T-cell (primary cell): ENCODE measurements around the gene PLPPR1. TPM values are rescaled to one million over a fixed set of nuclear protein-coding genes. Genes with fewer than 3 reads are reported as not detected.

Source experiments
- ATAC-seq, 4 experiments: fragments of 200-7000 bp in 3 of 4; fragments of 150-1000 bp in 1 of 4; cut with Tn5 transposase; replicated peaks in 1 of 4; 1 replicate in 3 of 4; 2 replicates in 1 of 4; pipeline ENCODE4 v1.10.0; 2021; ENCODE audit warnings: moderate library complexity in 3 of 4, mild to moderate bottlenecking in 2 of 4, moderate number of reproducible peaks in 1 of 4
- CTCF ChIA-PET, 2 donors: fragments of 300-600 bp; sonication (Branson Sonifier 250); formaldehyde crosslinking; loops; one replicate each; lab custom pipeline; 2022; ENCODE audit warnings: antibody characterized with exemption in 2 of 2; lab: Charles Lee
- POLR2A ChIA-PET, 2 donors: fragments of 300-600 bp; sonication (Branson Sonifier 250); formaldehyde crosslinking; loops; one replicate each; lab custom pipeline; 2022; ENCODE audit warnings: antibody characterized with exemption in 2 of 2; lab: Charles Lee
- DNase-seq, 35 experiments: peaks; one replicate each; pipeline versions ENCODE4 v3.0.0 to v3.0.0-alpha.2; 2013 to 2023
- H3K27ac ChIP-seq: one replicate; pipeline ENCODE4 v1.5.1; 2013; ENCODE audit warnings: low read length
- H3K27me3 ChIP-seq, 2 experiments: replicated peaks in 1 of 2; 1 replicate in 1 of 2; 2 replicates in 1 of 2; pipeline versions ENCODE4 v1.6.1 to v1.7.0; 2013; ENCODE audit warnings: low read length in 1 of 2, mixed read lengths in 1 of 2; ENCODE audit not compliant: control insufficient read depth in 2 of 2, insufficient read depth in 2 of 2; ENCODE audit errors: extremely low read depth in 1 of 2
- H3K36me3 ChIP-seq, 2 donors: 1 replicate in 1 of 2; 2 replicates in 1 of 2; pipeline versions ENCODE4 v1.6.1 to v1.7.0; 2013; ENCODE audit warnings: low read length in 1 of 2; ENCODE audit not compliant: control insufficient read depth in 2 of 2, insufficient read depth in 1 of 2; ENCODE audit errors: extremely low read depth in 1 of 2
- H3K4me1 ChIP-seq, 2 experiments: 1 replicate in 1 of 2; 2 replicates in 1 of 2; pipeline versions ENCODE4 v1.6.1 to v1.7.0; 2013; ENCODE audit warnings: low read length in 2 of 2, mixed read lengths in 1 of 2; ENCODE audit not compliant: insufficient read depth in 2 of 2, control insufficient read depth in 1 of 2; ENCODE audit errors: extremely low read depth in 1 of 2
- H3K4me3 ChIP-seq, 2 donors: 1 replicate in 1 of 2; 2 replicates in 1 of 2; pipeline versions ENCODE4 v1.5.1 to v1.7.0; 2013; ENCODE audit warnings: mild to moderate bottlenecking in 2 of 2, low read length in 1 of 2, moderate library complexity in 1 of 2; ENCODE audit not compliant: control insufficient read depth in 1 of 2; ENCODE audit errors: extremely low read depth in 1 of 2
- H3K9me3 ChIP-seq: 2 replicates; pipeline ENCODE4 v1.7.0; 2013
- H3K27ac Mint-ChIP-seq, 2 donors: one replicate each; pipeline ENCODE4 v1.8.0; 2020 to 2021; ENCODE audit warnings: mild to moderate bottlenecking in 2 of 2, mixed read lengths in 2 of 2
- H3K27me3 Mint-ChIP-seq, 2 donors: one replicate each; pipeline ENCODE4 v1.8.0; 2021 to 2022; ENCODE audit warnings: mixed read lengths in 2 of 2
- H3K36me3 Mint-ChIP-seq: one replicate; pipeline ENCODE4 v1.8.0; 2021; ENCODE audit warnings: mixed read lengths
- H3K4me1 Mint-ChIP-seq, 3 donors: one replicate each; pipeline ENCODE4 v1.8.0; 2020 to 2022; ENCODE audit warnings: mixed read lengths in 3 of 3, mild to moderate bottlenecking in 1 of 3
- H3K4me3 Mint-ChIP-seq, 3 donors: one replicate each; pipeline ENCODE4 v1.8.0; 2020 to 2022; ENCODE audit warnings: mild to moderate bottlenecking in 3 of 3, mixed read lengths in 3 of 3, moderate library complexity in 3 of 3
- H3K9me3 Mint-ChIP-seq, 3 donors: one replicate each; pipeline ENCODE4 v1.8.0; 2020 to 2022; ENCODE audit warnings: mixed read lengths in 3 of 3
- WGBS: methylation state at CpG from one replicate; pipeline ENCODE4 v1.1.5; 2013; ENCODE audit warnings: missing lambda C conversion rate; ENCODE audit not compliant: insufficient coverage; 5-methylcytosine and 5-hydroxymethylcytosine counted together
- total RNA-seq, 35 experiments: library from RNA in 6 of 35; stranded (reverse) in 6 of 35; fragments of 120-200 nt in 1 of 35; gene quantifications; one replicate each; pipeline versions ENCODE4 v1.2.1 to v1.2.4 and lab custom pipeline; 2013 to 2026

Gene PLPPR1
- total RNA-seq, 5 donors from 2014 or later (not counting 1 experiment from before 2014, with no cell fraction given) = not detected

DNA sequence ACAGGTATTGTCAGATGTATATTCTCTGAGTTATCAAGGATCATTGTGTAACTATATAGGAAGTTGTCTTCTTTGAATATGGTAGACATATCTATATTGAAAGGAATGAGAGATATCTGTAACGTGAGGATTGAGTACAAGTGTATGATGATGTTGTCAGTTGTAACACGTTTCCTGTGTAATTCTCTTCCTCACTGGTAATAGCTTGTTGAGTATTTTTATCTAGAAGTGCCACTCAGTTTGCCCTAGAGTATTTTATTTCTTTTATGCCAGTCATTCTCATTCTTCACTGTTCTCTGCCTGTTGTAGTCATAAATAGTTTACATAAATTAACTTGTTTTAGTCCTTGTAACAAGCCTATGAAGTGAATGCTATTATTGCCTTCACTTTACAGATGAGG lies 184.1 kb downstream of the PLPPR1 start:
- ATAC-seq (no peak), DNase-seq (no peak)
- no peaks in the 10 kb centered on the region for H3K4me1 Mint-ChIP-seq
- H3K9me3 Mint-ChIP-seq = no peaks in the 10 kb centered on the region
- Histone ChIP-seq H3K36me3 (no peaks in the 10 kb centered on the region), H3K27me3 (no peaks in the 10 kb centered on the region), H3K9me3 (no peaks in the 10 kb centered on the region), H3K4me1 (no peaks in the 10 kb centered on the region), H3K4me3 (no peak overlapping the region), H3K27ac (no peak overlapping the region)
- CTCF ChIA-PET = no interaction called here
- no peaks in the 10 kb centered on the region for H3K36me3 Mint-ChIP-seq
- no peak overlapping the region for H3K27ac Mint-ChIP-seq
- POLR2A ChIA-PET = no interaction called here
- no peak overlapping the region for H3K4me3 Mint-ChIP-seq
- peaks cover 4 to 19% of the 10 kb centered on the region in 2 donors for H3K27me3 Mint-ChIP-seq
- no CpG with 5 or more reads among the region's 2 CpGs for WGBS

DNA sequence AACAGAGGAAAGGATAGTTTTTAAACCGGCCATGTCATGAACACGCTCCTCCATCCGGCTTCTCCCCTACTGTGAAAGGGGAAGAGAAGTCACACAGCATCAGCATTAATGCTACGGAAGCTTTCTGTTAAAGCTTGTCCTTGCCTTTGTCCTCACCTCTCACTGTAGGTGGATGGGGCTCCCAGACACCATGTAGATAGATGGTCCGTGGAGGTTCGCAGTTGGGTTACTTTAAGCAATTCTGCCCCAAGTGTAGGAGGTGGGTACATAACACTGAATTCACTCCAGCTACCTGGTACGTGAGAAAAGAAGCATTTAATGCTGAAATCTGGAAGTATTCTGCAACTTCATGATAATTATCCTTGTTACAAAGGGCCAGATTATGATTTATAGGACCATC lies 190.5 kb downstream of the PLPPR1 start:
- Mint-ChIP-seq H3K36me3 (no peaks in the 10 kb centered on the region), H3K27me3 (peaks cover 4 to 16% of the 10 kb centered on the region in 2 donors), H3K9me3 (no peaks in the 10 kb centered on the region), H3K4me1 (no peaks in the 10 kb centered on the region), H3K4me3 (no peak overlapping the region), H3K27ac (no peak overlapping the region)
- CTCF ChIA-PET = no interaction called here
- Histone ChIP-seq H3K27ac (no peak overlapping the region), H3K9me3 (no peaks in the 10 kb centered on the region), H3K27me3 (no peaks in the 10 kb centered on the region), H3K36me3 (no peaks in the 10 kb centered on the region), H3K4me1 (no peaks in the 10 kb centered on the region), H3K4me3 (no peak overlapping the region)
- WGBS = no CpG with 5 or more reads among the region's 7 CpGs
- no peak for DNase-seq
- ATAC-seq = no peak
- POLR2A ChIA-PET = no interaction called here

DNA sequence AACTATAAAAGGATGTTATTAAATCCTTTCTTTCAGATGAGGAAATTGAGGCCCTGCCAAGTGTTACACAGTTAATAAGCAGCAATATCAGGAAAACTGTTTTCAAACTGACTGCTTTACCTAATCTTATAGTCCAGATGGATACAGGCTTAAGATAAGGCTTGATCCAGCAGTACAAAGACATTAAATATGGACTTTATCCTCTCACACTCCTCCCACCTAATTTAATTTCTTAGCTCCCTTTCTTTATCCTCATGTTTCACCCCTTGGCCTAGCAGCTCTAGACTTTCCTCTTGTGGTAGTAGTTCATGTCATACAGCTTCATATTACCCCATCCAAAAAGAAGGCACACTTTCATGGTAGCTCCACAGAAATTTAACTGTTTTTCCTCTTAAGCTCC lies 191.8 kb downstream of the PLPPR1 start:
- POLR2A ChIA-PET = no interaction called here
- Mint-ChIP-seq H3K9me3 (no peaks in the 10 kb centered on the region), H3K4me3 (no peak overlapping the region)

DNA sequence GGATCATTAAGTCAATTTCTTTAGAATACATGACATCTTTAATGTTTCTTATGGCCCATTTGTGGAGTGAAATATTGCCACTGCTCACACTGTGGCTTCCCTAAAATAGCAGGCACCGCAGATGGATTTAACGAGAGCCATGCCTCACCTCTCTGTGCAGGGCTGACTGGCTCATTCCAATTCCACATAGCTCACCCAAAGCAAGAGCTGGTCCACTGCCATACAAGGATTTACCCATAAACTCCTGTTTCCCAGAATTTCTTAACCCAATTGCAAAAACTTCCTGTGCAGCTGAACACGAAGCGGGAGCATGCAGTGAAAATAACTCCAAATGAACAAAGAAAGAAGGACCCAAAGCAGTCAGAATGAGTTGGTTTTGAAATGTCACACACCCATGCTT lies 196.7 kb downstream of the PLPPR1 start:
- CTCF ChIA-PET = no interaction called here
- ATAC-seq (no peak), DNase-seq (no peak)
- no peaks in the 10 kb centered on the region for H3K4me1 ChIP-seq
- Mint-ChIP-seq H3K9me3 (no peaks in the 10 kb centered on the region), H3K4me3 (no peak overlapping the region), H3K27ac (no peak overlapping the region), H3K27me3 (peaks cover 0 to 12% of the 10 kb centered on the region in 2 donors), H3K36me3 (no peaks in the 10 kb centered on the region), H3K4me1 (no peaks in the 10 kb centered on the region)
- H3K27ac ChIP-seq = no peak overlapping the region
- H3K36me3 ChIP-seq = no peaks in the 10 kb centered on the region
- no peak overlapping the region for H3K4me3 ChIP-seq
- H3K27me3 ChIP-seq = no peaks in the 10 kb centered on the region
- POLR2A ChIA-PET = no interaction called here
- H3K9me3 ChIP-seq = no peaks in the 10 kb centered on the region
- WGBS = 100% methylated on average over 2 of the region's 4 CpGs

More for the DNA sequence above, 191.8 kb downstream of the PLPPR1 start:
- DNase-seq (no peak), ATAC-seq (no peak)
- no peaks in the 10 kb centered on the region for H3K4me1 Mint-ChIP-seq
- H3K27ac Mint-ChIP-seq = no peak overlapping the region
- Histone ChIP-seq H3K4me3 (no peak overlapping the region), H3K4me1 (no peaks in the 10 kb centered on the region), H3K27ac (no peak overlapping the region), H3K27me3 (no peaks in the 10 kb centered on the region), H3K9me3 (no peaks in the 10 kb centered on the region), H3K36me3 (no peaks in the 10 kb centered on the region)
- CTCF ChIA-PET = no interaction called here
- H3K27me3 Mint-ChIP-seq = peaks cover 4 to 15% of the 10 kb centered on the region in 2 donors
- no peaks in the 10 kb centered on the region for H3K36me3 Mint-ChIP-seq

DNA sequence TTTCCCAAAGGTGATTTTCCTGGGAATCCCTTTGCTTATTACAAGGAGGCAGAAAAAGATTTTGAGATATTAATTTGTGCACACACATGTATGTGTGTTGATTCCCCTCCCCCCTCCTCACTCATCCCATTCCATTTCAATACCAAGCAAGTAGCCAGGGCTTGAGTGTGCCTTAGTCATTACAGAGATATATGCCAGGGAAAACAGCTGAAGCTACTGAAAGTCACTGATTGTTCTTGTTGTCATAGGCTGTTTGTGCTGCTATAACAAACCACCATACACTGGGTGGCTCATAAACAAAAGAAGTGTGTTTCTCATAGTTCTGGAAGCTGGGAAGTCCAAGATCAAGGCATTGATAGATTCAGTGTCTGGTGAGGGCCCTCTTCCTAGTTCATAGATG lies 197.6 kb downstream of the PLPPR1 start:
- H3K4me1 Mint-ChIP-seq = no peaks in the 10 kb centered on the region
- H3K4me1 ChIP-seq = no peaks in the 10 kb centered on the region
- H3K27me3 Mint-ChIP-seq = peaks cover 0 to 9% of the 10 kb centered on the region in 2 donors
- no peak for DNase-seq
- H3K36me3 Mint-ChIP-seq = no peaks in the 10 kb centered on the region
- no peak for ATAC-seq
- H3K9me3 ChIP-seq = no peaks in the 10 kb centered on the region
- no peaks in the 10 kb centered on the region for H3K27me3 ChIP-seq
- no peak overlapping the region for H3K4me3 Mint-ChIP-seq
- ChIA-PET CTCF (no interaction called here), POLR2A (no interaction called here)
- H3K4me3 ChIP-seq = no peak overlapping the region
- no peaks in the 10 kb centered on the region for H3K9me3 Mint-ChIP-seq
- no peak overlapping the region for H3K27ac ChIP-seq
- H3K27ac Mint-ChIP-seq = no peak overlapping the region
- no peaks in the 10 kb centered on the region for H3K36me3 ChIP-seq

DNA sequence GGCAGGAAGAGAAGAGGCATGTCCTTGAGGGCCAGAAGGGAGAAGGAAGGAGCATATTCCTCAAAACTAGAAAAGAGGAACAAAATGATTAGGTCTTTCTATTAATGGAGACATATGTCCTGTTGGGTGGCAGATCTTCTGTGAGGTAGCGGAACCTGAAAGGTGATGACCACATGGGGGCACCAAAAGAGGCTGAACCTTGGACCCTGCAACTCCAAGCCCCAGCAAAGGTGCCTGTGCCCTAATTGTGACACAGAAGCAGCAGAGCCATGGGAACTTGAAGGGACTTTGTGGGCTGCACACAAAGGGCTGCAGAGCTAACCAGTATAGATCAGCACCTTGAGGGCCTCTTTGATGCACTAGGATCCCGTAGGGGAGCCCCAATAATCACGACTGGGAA lies 198.3 kb downstream of the PLPPR1 start:
- Histone ChIP-seq H3K36me3 (no peaks in the 10 kb centered on the region), H3K27me3 (no peaks in the 10 kb centered on the region), H3K4me3 (no peak overlapping the region), H3K4me1 (no peaks in the 10 kb centered on the region), H3K27ac (no peak overlapping the region), H3K9me3 (no peaks in the 10 kb centered on the region)
- ChIA-PET CTCF (no interaction called here), POLR2A (no interaction called here)
- H3K27me3 Mint-ChIP-seq = peaks cover 1 to 7% of the 10 kb centered on the region in 2 donors
- no peaks in the 10 kb centered on the region for H3K36me3 Mint-ChIP-seq
- no peaks in the 10 kb centered on the region for H3K4me1 Mint-ChIP-seq
- WGBS = 53% methylated on average over 3 of the region's 3 CpGs
- ATAC-seq (no peak), DNase-seq (no peak)
- no peak overlapping the region for H3K4me3 Mint-ChIP-seq
- no peak overlapping the region for H3K27ac Mint-ChIP-seq
- H3K9me3 Mint-ChIP-seq = no peaks in the 10 kb centered on the region

DNA sequence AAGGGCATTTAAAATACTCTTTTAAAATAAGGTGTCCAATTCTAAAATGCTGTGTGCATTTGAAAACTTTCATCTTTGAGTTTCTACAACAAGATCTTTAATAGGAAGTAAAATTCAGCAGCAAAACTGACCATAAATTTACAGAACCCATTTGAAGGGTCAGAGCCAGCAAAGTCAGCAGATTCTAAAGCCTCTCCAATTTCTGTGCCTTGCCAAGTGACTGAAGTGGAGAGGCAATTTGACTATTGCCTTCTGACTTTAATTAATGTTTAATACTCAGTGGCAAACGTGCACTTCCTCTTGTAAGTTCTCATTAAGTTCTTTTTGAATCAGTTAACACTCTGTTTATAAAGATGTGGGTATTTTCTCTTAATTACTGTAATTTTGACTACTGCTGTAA lies 201.1 kb downstream of the PLPPR1 start:
- Histone ChIP-seq H3K9me3 (no peaks in the 10 kb centered on the region), H3K4me3 (no peak overlapping the region), H3K36me3 (no peaks in the 10 kb centered on the region), H3K27me3 (no peaks in the 10 kb centered on the region), H3K4me1 (no peaks in the 10 kb centered on the region), H3K27ac (no peak overlapping the region)
- Mint-ChIP-seq H3K4me1 (no peaks in the 10 kb centered on the region), H3K36me3 (no peaks in the 10 kb centered on the region), H3K27me3 (peaks cover 2 to 7% of the 10 kb centered on the region in 2 donors), H3K9me3 (no peaks in the 10 kb centered on the region), H3K27ac (no peak overlapping the region), H3K4me3 (no peak overlapping the region)
- ChIA-PET POLR2A (no interaction called here), CTCF (no interaction called here)
- ATAC-seq = no peak
- no CpG with 5 or more reads among the region's 1 CpG for WGBS
- no peak for DNase-seq
